Nephron progenitor cell (in vitro differentiated cells): Measurements from ENCODE around the gene IL13RA2.
A peak's percentile ranks its signal among the peaks of the same experiment; 100 is the strongest.

Source experiments
- DNase-seq: peaks from one replicate; pipeline ENCODE4 v3.0.0; 2021
- H3K27ac Mint-ChIP-seq: 2 replicates; pipeline ENCODE4 v1.8.0; 2021; ENCODE audit warnings: mild to moderate bottlenecking, moderate library complexity, mixed read lengths
- H3K27me3 Mint-ChIP-seq: 2 replicates; pipeline ENCODE4 v1.8.0; 2021; ENCODE audit warnings: mild to moderate bottlenecking, low read depth, mixed read lengths; ENCODE audit not compliant: poor library complexity
- H3K36me3 Mint-ChIP-seq: 2 replicates; pipeline ENCODE4 v1.8.0; 2021; ENCODE audit warnings: low read depth, mixed read lengths
- H3K4me1 Mint-ChIP-seq: 2 replicates; pipeline ENCODE4 v1.8.0; 2021; ENCODE audit warnings: mixed read lengths
- H3K4me3 Mint-ChIP-seq: 2 replicates; pipeline ENCODE4 v1.8.0; 2021; ENCODE audit warnings: mild to moderate bottlenecking, moderate library complexity, mixed read lengths
- H3K9me3 Mint-ChIP-seq: 2 replicates; pipeline ENCODE4 v1.8.0; 2021; ENCODE audit warnings: mild to moderate bottlenecking, moderate library complexity, mixed read lengths
- CTCF ChIP-seq: fragments of 200-600 bp; sonication (generic); IDR thresholded peaks from 2 replicates; pipeline ENCODE4 v1.5.0; 2021; ENCODE audit warnings: antibody characterized with exemption

IL13RA2 gene

GRCh38 chrX:115018944-115019343 is 1.5 kb upstream of the IL13RA2 start:
- H3K36me3 Mint-ChIP-seq = no peaks in the 10 kb centered on the region
- H3K4me1 Mint-ChIP-seq = no peaks in the 10 kb centered on the region
- no peak for DNase-seq
- H3K27ac Mint-ChIP-seq = no peak overlapping the region
- no peak overlapping the region for H3K4me3 Mint-ChIP-seq
- no peak for TF ChIP-seq CTCF
- H3K9me3 Mint-ChIP-seq = no peaks in the 10 kb centered on the region
- H3K27me3 Mint-ChIP-seq = no peaks in the 10 kb centered on the region

GRCh38 chrX:115018040-115018647 is 728 bp upstream of the IL13RA2 start:
- TF ChIP-seq CTCF = peak; percentile 46
- peak; percentile 8 for DNase-seq

GRCh38 chrX:115013705-115014104 is 3.7 kb downstream of the IL13RA2 start:
- no peak for DNase-seq
- Mint-ChIP-seq H3K27ac (no peak overlapping the region), H3K9me3 (no peaks in the 10 kb centered on the region), H3K4me3 (no peak overlapping the region), H3K36me3 (no peaks in the 10 kb centered on the region), H3K4me1 (no peaks in the 10 kb centered on the region), H3K27me3 (no peaks in the 10 kb centered on the region)
- no peak for TF ChIP-seq CTCF

More at GRCh38 chrX:115018040-115018647, 728 bp upstream of the IL13RA2 start:
- Mint-ChIP-seq H3K27me3 (no peaks in the 10 kb centered on the region), H3K36me3 (no peaks in the 10 kb centered on the region), H3K4me1 (no peaks in the 10 kb centered on the region), H3K9me3 (no peaks in the 10 kb centered on the region), H3K4me3 (no peak overlapping the region), H3K27ac (no peak overlapping the region)

- Mint-ChIP-seq H3K36me3 (no peaks in the 10 kb centered on the region), H3K9me3 (no peaks in the 10 kb centered on the region), H3K27ac (no peak overlapping the region), H3K27me3 (no peaks in the 10 kb centered on the region), H3K4me1 (no peaks in the 10 kb centered on the region), H3K4me3 (no peak overlapping the region)
- DNase-seq = no peak
- TF ChIP-seq CTCF = no peak
Measured at GRCh38 chrX:115011428-115011827, 6.0 kb downstream of the IL13RA2 start.

- H3K36me3 Mint-ChIP-seq = no peaks in the 10 kb centered on the region
Measured at GRCh38 chrX:114999906-115000305, 17.5 kb downstream of the IL13RA2 start.

More at GRCh38 chrX:114999906-115000305, 17.5 kb downstream of the IL13RA2 start:
- Mint-ChIP-seq H3K4me3 (no peak overlapping the region), H3K27ac (no peak overlapping the region), H3K9me3 (no peaks in the 10 kb centered on the region), H3K27me3 (peaks cover 7% of the 10 kb centered on the region), H3K4me1 (no peaks in the 10 kb centered on the region)
- no peak for TF ChIP-seq CTCF
- DNase-seq = no peak
